ENCODE data around the gene SCARF1.

Gene SCARF1

DNA sequence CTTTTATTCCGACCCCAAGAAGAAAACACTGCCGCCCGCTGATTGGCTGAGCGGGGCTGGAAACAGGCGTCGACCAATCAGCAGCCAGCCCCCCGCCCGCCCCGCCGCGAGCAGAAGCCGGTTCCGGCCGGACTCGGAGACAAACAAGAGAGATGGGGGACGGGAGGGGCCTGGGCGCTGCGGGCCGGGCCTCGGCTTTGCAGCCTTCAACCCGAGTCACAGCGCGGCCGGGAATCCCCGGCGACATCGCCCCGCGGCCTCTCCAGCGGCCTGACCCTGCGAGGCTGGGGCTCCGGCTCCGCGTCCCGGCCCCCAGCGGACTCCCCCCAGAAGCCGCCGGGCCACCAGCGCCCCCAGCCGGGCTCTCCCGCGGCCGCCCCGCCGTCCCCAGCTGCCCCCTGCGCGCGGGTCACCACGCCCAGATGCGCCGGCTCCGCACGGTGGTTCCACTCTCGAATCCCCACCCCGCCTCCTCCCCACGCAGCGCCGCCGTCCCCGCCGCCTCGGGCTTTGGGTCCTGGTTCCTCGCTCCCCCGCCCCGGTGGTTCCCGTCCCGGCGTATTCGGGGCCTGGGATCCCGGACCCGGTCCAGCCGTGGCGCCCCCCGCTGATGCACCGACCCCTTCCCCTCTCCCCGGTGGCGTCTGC is 16.6 kb downstream of the SCARF1 start:
- CTCF ChIA-PET, result interaction anchor here (0.6 to 2.8 kb wide), 22 partner anchors 8 to 628 kb away, joined by 3 to 44 read pairs (median 4); partner anchors contain the start of genes INPP5K, RILP and SCARF1
- peak overlapping the region; percentile 84; the same call in 1 of the 2 replicates for H3K27ac ChIP-seq (ENCODE audit: extremely low read depth, low read depth, low read length)
- TF ChIP-seq, protein P1, sequence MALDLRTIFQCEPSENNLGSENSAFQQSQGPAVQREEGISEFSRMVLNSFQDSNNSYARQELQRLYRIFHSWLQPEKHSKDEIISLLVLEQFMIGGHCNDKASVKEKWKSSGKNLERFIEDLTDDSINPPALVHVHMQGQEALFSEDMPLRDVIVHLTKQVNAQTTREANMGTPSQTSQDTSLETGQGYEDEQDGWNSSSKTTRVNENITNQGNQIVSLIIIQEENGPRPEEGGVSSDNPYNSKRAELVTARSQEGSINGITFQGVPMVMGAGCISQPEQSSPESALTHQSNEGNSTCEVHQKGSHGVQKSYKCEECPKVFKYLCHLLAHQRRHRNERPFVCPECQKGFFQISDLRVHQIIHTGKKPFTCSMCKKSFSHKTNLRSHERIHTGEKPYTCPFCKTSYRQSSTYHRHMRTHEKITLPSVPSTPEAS (tag by site-specific recombination; IDR thresholded peaks at IDR 0.05), result no peak
- TF ChIP-seq ZFHX2 (tag by site-specific recombination; conservative IDR thresholded peaks at IDR 0.05), result peak; percentile 29; the same call in 1 of the 2 replicates
- TF ChIP-seq ZNF24 (tag by site-specific recombination; IDR thresholded peaks at IDR 0.05), result 0 out of 2 replicates have a peak, but pooled peaks have one; percentile 9
- TF ChIP-seq, protein P2, sequence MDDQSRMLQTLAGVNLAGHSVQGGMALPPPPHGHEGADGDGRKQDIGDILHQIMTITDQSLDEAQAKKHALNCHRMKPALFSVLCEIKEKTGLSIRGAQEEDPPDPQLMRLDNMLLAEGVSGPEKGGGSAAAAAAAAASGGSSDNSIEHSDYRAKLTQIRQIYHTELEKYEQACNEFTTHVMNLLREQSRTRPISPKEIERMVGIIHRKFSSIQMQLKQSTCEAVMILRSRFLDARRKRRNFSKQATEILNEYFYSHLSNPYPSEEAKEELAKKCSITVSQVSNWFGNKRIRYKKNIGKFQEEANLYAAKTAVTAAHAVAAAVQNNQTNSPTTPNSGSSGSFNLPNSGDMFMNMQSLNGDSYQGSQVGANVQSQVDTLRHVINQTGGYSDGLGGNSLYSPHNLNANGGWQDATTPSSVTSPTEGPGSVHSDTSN (CRISPR knock-in tag; IDR thresholded peaks at IDR 0.05), result no peak
- TF ChIP-seq ZXDB (tag by site-specific recombination; IDR thresholded peaks at IDR 0.05), result no peak
- TF ChIP-seq ZBTB48 (tag by site-specific recombination; IDR thresholded peaks at IDR 0.05), result peak; percentile 49; the same call in 1 of the 2 replicates
- TF ChIP-seq FEZF1 (tag by site-specific recombination; IDR thresholded peaks at IDR 0.05), result peak; percentile 3; the same call in 1 of the 2 replicates
- TF ChIP-seq GLIS2 (tag by site-specific recombination; IDR thresholded peaks at IDR 0.05), result peak; percentile 58; the same call in 1 of the 2 replicates
- TF ChIP-seq SP2 (tag by site-specific recombination; IDR thresholded peaks at IDR 0.05), result peak; percentile 88
- TF ChIP-seq ZNF561 (tag by site-specific recombination; IDR thresholded peaks at IDR 0.05; ENCODE audit: borderline replicate concordance), result 0 out of 2 replicates have a peak, but pooled peaks have one; percentile 52
- TF ChIP-seq, protein P3, sequence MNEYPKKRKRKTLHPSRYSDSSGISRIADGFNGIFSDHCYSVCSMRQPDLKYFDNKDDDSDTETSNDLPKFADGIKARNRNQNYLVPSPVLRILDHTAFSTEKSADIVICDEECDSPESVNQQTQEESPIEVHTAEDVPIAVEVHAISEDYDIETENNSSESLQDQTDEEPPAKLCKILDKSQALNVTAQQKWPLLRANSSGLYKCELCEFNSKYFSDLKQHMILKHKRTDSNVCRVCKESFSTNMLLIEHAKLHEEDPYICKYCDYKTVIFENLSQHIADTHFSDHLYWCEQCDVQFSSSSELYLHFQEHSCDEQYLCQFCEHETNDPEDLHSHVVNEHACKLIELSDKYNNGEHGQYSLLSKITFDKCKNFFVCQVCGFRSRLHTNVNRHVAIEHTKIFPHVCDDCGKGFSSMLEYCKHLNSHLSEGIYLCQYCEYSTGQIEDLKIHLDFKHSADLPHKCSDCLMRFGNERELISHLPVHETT (tag by site-specific recombination; IDR thresholded peaks at IDR 0.05), result no peak
- peak; percentile 76 for TF ChIP-seq GLIS1 (tag by site-specific recombination; IDR thresholded peaks at IDR 0.05)
- 0 out of 2 replicates have a peak, but pooled peaks have one; percentile 1 for TF ChIP-seq ZEB2 (tag by site-specific recombination; IDR thresholded peaks at IDR 0.05)
- TF ChIP-seq, protein P4, sequence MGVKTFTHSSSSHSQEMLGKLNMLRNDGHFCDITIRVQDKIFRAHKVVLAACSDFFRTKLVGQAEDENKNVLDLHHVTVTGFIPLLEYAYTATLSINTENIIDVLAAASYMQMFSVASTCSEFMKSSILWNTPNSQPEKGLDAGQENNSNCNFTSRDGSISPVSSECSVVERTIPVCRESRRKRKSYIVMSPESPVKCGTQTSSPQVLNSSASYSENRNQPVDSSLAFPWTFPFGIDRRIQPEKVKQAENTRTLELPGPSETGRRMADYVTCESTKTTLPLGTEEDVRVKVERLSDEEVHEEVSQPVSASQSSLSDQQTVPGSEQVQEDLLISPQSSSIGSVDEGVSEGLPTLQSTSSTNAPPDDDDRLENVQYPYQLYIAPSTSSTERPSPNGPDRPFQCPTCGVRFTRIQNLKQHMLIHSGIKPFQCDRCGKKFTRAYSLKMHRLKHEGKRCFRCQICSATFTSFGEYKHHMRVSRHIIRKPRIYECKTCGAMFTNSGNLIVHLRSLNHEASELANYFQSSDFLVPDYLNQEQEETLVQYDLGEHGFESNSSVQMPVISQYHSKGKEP (tag by site-specific recombination; IDR thresholded peaks at IDR 0.05), result peak; percentile 48; the same call in 1 of the 2 replicates
- TF ChIP-seq ZNF596 (tag by site-specific recombination; IDR thresholded peaks at IDR 0.05), result peak; percentile 45; the same call in 1 of the 2 replicates
- no peak for TF ChIP-seq ZNF747 (tag by site-specific recombination; IDR thresholded peaks at IDR 0.05)
- TF ChIP-seq, protein P5, sequence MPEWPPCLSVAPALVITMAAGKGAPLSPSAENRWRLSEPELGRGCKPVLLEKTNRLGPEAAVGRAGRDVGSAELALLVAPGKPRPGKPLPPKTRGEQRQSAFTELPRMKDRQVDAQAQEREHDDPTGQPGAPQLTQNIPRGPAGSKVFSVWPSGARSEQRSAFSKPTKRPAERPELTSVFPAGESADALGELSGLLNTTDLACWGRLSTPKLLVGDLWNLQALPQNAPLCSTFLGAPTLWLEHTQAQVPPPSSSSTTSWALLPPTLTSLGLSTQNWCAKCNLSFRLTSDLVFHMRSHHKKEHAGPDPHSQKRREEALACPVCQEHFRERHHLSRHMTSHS (tag by site-specific recombination; IDR thresholded peaks at IDR 0.05), result no peak
- no peak for TF ChIP-seq ZNF530 (tag by site-specific recombination; IDR thresholded peaks at IDR 0.05; ENCODE audit: low read depth)
- TF ChIP-seq KLF1 (tag by site-specific recombination; IDR thresholded peaks at IDR 0.05), result 0 out of 2 replicates have a peak, but pooled peaks have one; percentile 25
- TF ChIP-seq ZBTB8A (tag by site-specific recombination; IDR thresholded peaks at IDR 0.05), result peak; percentile 76
- TF ChIP-seq WT1 (tag by site-specific recombination; IDR thresholded peaks at IDR 0.05), result 0 out of 2 replicates have a peak, but pooled peaks have one; percentile 1
- no peak for TF ChIP-seq ZNF121 (tag by site-specific recombination; IDR thresholded peaks at IDR 0.05)
- TF ChIP-seq, protein P6, sequence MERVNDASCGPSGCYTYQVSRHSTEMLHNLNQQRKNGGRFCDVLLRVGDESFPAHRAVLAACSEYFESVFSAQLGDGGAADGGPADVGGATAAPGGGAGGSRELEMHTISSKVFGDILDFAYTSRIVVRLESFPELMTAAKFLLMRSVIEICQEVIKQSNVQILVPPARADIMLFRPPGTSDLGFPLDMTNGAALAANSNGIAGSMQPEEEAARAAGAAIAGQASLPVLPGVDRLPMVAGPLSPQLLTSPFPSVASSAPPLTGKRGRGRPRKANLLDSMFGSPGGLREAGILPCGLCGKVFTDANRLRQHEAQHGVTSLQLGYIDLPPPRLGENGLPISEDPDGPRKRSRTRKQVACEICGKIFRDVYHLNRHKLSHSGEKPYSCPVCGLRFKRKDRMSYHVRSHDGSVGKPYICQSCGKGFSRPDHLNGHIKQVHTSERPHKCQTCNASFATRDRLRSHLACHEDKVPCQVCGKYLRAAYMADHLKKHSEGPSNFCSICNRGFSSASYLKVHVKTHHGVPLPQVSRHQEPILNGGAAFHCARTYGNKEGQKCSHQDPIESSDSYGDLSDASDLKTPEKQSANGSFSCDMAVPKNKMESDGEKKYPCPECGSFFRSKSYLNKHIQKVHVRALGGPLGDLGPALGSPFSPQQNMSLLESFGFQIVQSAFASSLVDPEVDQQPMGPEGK (tag by site-specific recombination; IDR thresholded peaks at IDR 0.05), result peak; percentile 77; the same call in 1 of the 2 replicates
- no peak for TF ChIP-seq SCRT2 (tag by site-specific recombination; IDR thresholded peaks at IDR 0.05)
- TF ChIP-seq, protein P7, sequence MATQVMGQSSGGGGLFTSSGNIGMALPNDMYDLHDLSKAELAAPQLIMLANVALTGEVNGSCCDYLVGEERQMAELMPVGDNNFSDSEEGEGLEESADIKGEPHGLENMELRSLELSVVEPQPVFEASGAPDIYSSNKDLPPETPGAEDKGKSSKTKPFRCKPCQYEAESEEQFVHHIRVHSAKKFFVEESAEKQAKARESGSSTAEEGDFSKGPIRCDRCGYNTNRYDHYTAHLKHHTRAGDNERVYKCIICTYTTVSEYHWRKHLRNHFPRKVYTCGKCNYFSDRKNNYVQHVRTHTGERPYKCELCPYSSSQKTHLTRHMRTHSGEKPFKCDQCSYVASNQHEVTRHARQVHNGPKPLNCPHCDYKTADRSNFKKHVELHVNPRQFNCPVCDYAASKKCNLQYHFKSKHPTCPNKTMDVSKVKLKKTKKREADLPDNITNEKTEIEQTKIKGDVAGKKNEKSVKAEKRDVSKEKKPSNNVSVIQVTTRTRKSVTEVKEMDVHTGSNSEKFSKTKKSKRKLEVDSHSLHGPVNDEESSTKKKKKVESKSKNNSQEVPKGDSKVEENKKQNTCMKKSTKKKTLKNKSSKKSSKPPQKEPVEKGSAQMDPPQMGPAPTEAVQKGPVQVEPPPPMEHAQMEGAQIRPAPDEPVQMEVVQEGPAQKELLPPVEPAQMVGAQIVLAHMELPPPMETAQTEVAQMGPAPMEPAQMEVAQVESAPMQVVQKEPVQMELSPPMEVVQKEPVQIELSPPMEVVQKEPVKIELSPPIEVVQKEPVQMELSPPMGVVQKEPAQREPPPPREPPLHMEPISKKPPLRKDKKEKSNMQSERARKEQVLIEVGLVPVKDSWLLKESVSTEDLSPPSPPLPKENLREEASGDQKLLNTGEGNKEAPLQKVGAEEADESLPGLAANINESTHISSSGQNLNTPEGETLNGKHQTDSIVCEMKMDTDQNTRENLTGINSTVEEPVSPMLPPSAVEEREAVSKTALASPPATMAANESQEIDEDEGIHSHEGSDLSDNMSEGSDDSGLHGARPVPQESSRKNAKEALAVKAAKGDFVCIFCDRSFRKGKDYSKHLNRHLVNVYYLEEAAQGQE (tag by site-specific recombination; IDR thresholded peaks at IDR 0.05), result no peak

More for the DNA sequence above, 16.6 kb downstream of the SCARF1 start:
- Histone ChIP-seq H3K9me3 (ENCODE audit: control insufficient read depth, insufficient read depth, low read depth, low read length) (no peaks in the 10 kb centered on the region), H3K4me1 (ENCODE audit: control insufficient read depth, insufficient read depth, low read length) (no peaks in the 10 kb centered on the region; the same call in 1 of the 2 replicates), H3K36me3 (ENCODE audit: control insufficient read depth in 2 of 2, insufficient read depth in 1 of 2, low read length in 2 of 2) (no peaks in the 10 kb centered on the region), H3K4me3 (ENCODE audit: low read depth, low read length) (peak overlapping the region; percentile 66)
- POLR2A ChIA-PET, result interaction anchor here (0.5 to 3.2 kb wide), 11 partner anchors 12 to 369 kb away, joined by 3 to 20 read pairs (median 4); partner anchors contain the start of genes INPP5K and RILP
